ENCODE measurements around the gene HSD17B14. TPM values are rescaled to one million over a fixed set of nuclear protein-coding genes. Genes with fewer than 3 reads are reported as not detected.
A peak's percentile ranks its signal among the peaks of the same experiment; 100 is the strongest.
"Not testable (repeated sequence)": the region's sequence is repeated elsewhere in the genome, so short reads cannot be mapped to it uniquely, and the experiment has no call there.

HSD17B14 gene
- total RNA-seq (9.9 TPM), polyA plus RNA-seq (20.4 TPM)
- long read RNA-seq, donor 1 = 0 reads
- long read RNA-seq, donor 2, transcript HSD17B14-201 (9 exons, 1,238 nt) = major isoform, 7 of 7 reads
- long read RNA-seq, donor 2, partial matches to known transcripts = 0 of 7 reads
- long read RNA-seq, donor 2, other reads (novel, unspliced or antisense) = 0 of 7 reads
- long read RNA-seq, donor 3, partial matches to known transcripts = 0 of 1 reads
- long read RNA-seq, donor 3, other reads (novel, unspliced or antisense) = 0 of 1 reads
- long read RNA-seq, donor 4 = 0 reads
- long read RNA-seq, donor 5, transcript HSD17B14-201 (9 exons, 1,238 nt) = major isoform, 7 of 8 reads
- long read RNA-seq, donor 5, partial matches to known transcripts = 0 of 8 reads
- long read RNA-seq, donor 5, other reads (novel, unspliced or antisense) = 0 of 8 reads
- long read RNA-seq, donor 6, partial matches to known transcripts = 0 of 3 reads
- long read RNA-seq, donor 6, other reads (novel, unspliced or antisense) = 0 of 3 reads
- long read RNA-seq, donor 7, partial matches to known transcripts = 0 of 1 reads
- long read RNA-seq, donor 7, other reads (novel, unspliced or antisense) = 0 of 1 reads
- long read RNA-seq, donor 8 = 0 reads
- long read RNA-seq, donor 9, partial matches to known transcripts = 0 of 2 reads
- long read RNA-seq, donor 9, other reads (novel, unspliced or antisense) = 0 of 2 reads
- long read RNA-seq, donor 10, partial matches to known transcripts = 0 of 1 reads
- long read RNA-seq, donor 10, other reads (novel, unspliced or antisense) = 0 of 1 reads

- WGBS = 2% methylated on average over 35 of the region's 35 CpGs
- Histone ChIP-seq H3K4me1 (ENCODE audit: control insufficient read depth in 2 of 2, insufficient read depth in 2 of 2, low read length in 2 of 2) (peaks cover 15 to 22% of the 10 kb centered on the region in 2 donors), H3K4me3 (ENCODE audit: low read length in 2 of 2) (peak within 1 kb of the TSS; percentile 20 to 26), H3K27me3 (ENCODE audit: control insufficient read depth in 2 of 2, insufficient read depth in 1 of 2, low read length in 1 of 2) (peaks cover 2 to 22% of the 10 kb centered on the region in 2 donors), H3K36me3 (ENCODE audit: control insufficient read depth in 2 of 2, insufficient read depth in 2 of 2, low read length in 1 of 2) (no peaks in the 10 kb centered on the region), H3K27ac (ENCODE audit: low read depth in 1 of 2, low read length in 1 of 2) (peak within 1 kb of the TSS; percentile 67 to 83), H3K9me3 (ENCODE audit: control insufficient read depth in 2 of 2, insufficient read depth in 1 of 2, low read length in 1 of 2) (peaks cover 0 to 4% of the 10 kb centered on the region in 2 donors)
- DNase-seq (ENCODE audit: low read depth in 6 of 9, low spot score in 9 of 9) = no peak
Observed at GRCh38 chr19:48836089-48837017, at the start of gene HSD17B14. TSS of gene HSD17B14 (minus strand) at chr19:48836491. CDS start at chr19:48836411, 80 bp downstream.

- Histone ChIP-seq H3K9me3 (ENCODE audit: control insufficient read depth in 2 of 2, insufficient read depth in 1 of 2, low read length in 1 of 2) (peaks cover 0 to 6% of the 10 kb centered on the region in 2 donors), H3K27me3 (ENCODE audit: control insufficient read depth in 2 of 2, insufficient read depth in 1 of 2, low read length in 1 of 2) (no peaks in the 10 kb centered on the region), H3K4me1 (ENCODE audit: control insufficient read depth in 2 of 2, insufficient read depth in 2 of 2, low read length in 2 of 2) (no peaks in the 10 kb centered on the region), H3K36me3 (ENCODE audit: control insufficient read depth in 2 of 2, insufficient read depth in 2 of 2, low read length in 1 of 2) (no peaks in the 10 kb centered on the region), H3K27ac (ENCODE audit: low read depth in 1 of 2, low read length in 1 of 2) (no peak overlapping the region), H3K4me3 (ENCODE audit: low read length in 2 of 2) (no peak overlapping the region)
- no peak for DNase-seq (ENCODE audit: low read depth in 6 of 9, low spot score in 9 of 9)
- WGBS = 96% methylated on average over 7 of the region's 7 CpGs
Observed at GRCh38 chr19:48883726-48884125, 47.4 kb upstream of the HSD17B14 start.

- H3K9me3 ChIP-seq (ENCODE audit: control insufficient read depth in 2 of 2, insufficient read depth in 1 of 2, low read length in 1 of 2) = peaks cover 0 to 6% of the 10 kb centered on the region in 2 donors
- H3K36me3 ChIP-seq (ENCODE audit: control insufficient read depth in 2 of 2, insufficient read depth in 2 of 2, low read length in 1 of 2) = peaks cover 0 to 5% of the 10 kb centered on the region in 2 donors
- H3K4me1 ChIP-seq (ENCODE audit: control insufficient read depth in 2 of 2, insufficient read depth in 2 of 2, low read length in 2 of 2) = no peaks in the 10 kb centered on the region
- no peaks in the 10 kb centered on the region for H3K27me3 ChIP-seq (ENCODE audit: control insufficient read depth in 2 of 2, insufficient read depth in 1 of 2, low read length in 1 of 2)
- WGBS = 93% methylated on average over 30 of the region's 30 CpGs
- H3K4me3 ChIP-seq (ENCODE audit: low read length in 2 of 2) = no peak overlapping the region
- DNase-seq (ENCODE audit: low read depth in 6 of 9, low spot score in 9 of 9) = no peak
- no peak overlapping the region for H3K27ac ChIP-seq (ENCODE audit: low read depth in 1 of 2, low read length in 1 of 2)
Observed at GRCh38 chr19:48881741-48882657, 45.7 kb upstream of the HSD17B14 start.

- H3K27ac ChIP-seq (ENCODE audit: low read depth in 1 of 2, low read length in 1 of 2); H3K9me3 ChIP-seq (ENCODE audit: control insufficient read depth in 2 of 2, insufficient read depth in 1 of 2, low read length in 1 of 2); DNase-seq (ENCODE audit: low read depth in 6 of 9, low spot score in 9 of 9); H3K4me3 ChIP-seq (ENCODE audit: low read length in 2 of 2); H3K27me3 ChIP-seq (ENCODE audit: control insufficient read depth in 2 of 2, insufficient read depth in 1 of 2, low read length in 1 of 2): not testable (repeated sequence)
- H3K4me1 ChIP-seq (ENCODE audit: control insufficient read depth in 2 of 2, insufficient read depth in 2 of 2, low read length in 2 of 2) = peaks cover 9 to 17% of the 10 kb centered on the region in 2 donors
- peaks cover 12 to 17% of the 10 kb centered on the region in 2 donors for H3K36me3 ChIP-seq (ENCODE audit: control insufficient read depth in 2 of 2, insufficient read depth in 2 of 2, low read length in 1 of 2)
- WGBS = 99% methylated on average over 9 of the region's 9 CpGs
Observed at GRCh38 chr19:48879696-48880095, 43.4 kb upstream of the HSD17B14 start.

GRCh38 chr19:48879025-48879637 is 42.8 kb upstream of the HSD17B14 start:
- Histone ChIP-seq H3K27me3 (ENCODE audit: control insufficient read depth in 2 of 2, insufficient read depth in 1 of 2, low read length in 1 of 2) (no peaks in the 10 kb centered on the region), H3K36me3 (ENCODE audit: control insufficient read depth in 2 of 2, insufficient read depth in 2 of 2, low read length in 1 of 2) (peaks cover 17 to 23% of the 10 kb centered on the region in 2 donors), H3K27ac (ENCODE audit: low read depth in 1 of 2, low read length in 1 of 2) (no peak overlapping the region), H3K9me3 (ENCODE audit: control insufficient read depth in 2 of 2, insufficient read depth in 1 of 2, low read length in 1 of 2) (peaks cover 0 to 6% of the 10 kb centered on the region in 2 donors), H3K4me3 (ENCODE audit: low read length in 2 of 2) (no peak overlapping the region), H3K4me1 (ENCODE audit: control insufficient read depth in 2 of 2, insufficient read depth in 2 of 2, low read length in 2 of 2) (peaks cover 11 to 23% of the 10 kb centered on the region in 2 donors)
- no peak for DNase-seq (ENCODE audit: low read depth in 6 of 9, low spot score in 9 of 9)
- over 99% methylated on average over 13 of the region's 13 CpGs for WGBS

GRCh38 chr19:48878196-48879024 is 42.1 kb upstream of the HSD17B14 start:
- Histone ChIP-seq H3K36me3 (ENCODE audit: control insufficient read depth in 2 of 2, insufficient read depth in 2 of 2, low read length in 1 of 2) (peaks cover 22 to 26% of the 10 kb centered on the region in 2 donors), H3K27ac (ENCODE audit: low read depth in 1 of 2, low read length in 1 of 2) (peak overlapping the region in 1 of 2 donors; percentile 8), H3K4me1 (ENCODE audit: control insufficient read depth in 2 of 2, insufficient read depth in 2 of 2, low read length in 2 of 2) (peaks cover 17 to 30% of the 10 kb centered on the region in 2 donors), H3K9me3 (ENCODE audit: control insufficient read depth in 2 of 2, insufficient read depth in 1 of 2, low read length in 1 of 2) (peaks cover 0 to 6% of the 10 kb centered on the region in 2 donors), H3K27me3 (ENCODE audit: control insufficient read depth in 2 of 2, insufficient read depth in 1 of 2, low read length in 1 of 2) (no peaks in the 10 kb centered on the region), H3K4me3 (ENCODE audit: low read length in 2 of 2) (no peak overlapping the region)
- DNase-seq (ENCODE audit: low read depth in 6 of 9, low spot score in 9 of 9) = no peak
- 96% methylated on average over 11 of the region's 11 CpGs for WGBS

- Histone ChIP-seq H3K9me3 (ENCODE audit: control insufficient read depth in 2 of 2, insufficient read depth in 1 of 2, low read length in 1 of 2) (peaks cover 0 to 6% of the 10 kb centered on the region in 2 donors), H3K4me1 (ENCODE audit: control insufficient read depth in 2 of 2, insufficient read depth in 2 of 2, low read length in 2 of 2) (peaks cover 20 to 36% of the 10 kb centered on the region in 2 donors), H3K4me3 (ENCODE audit: low read length in 2 of 2) (no peak overlapping the region), H3K36me3 (ENCODE audit: control insufficient read depth in 2 of 2, insufficient read depth in 2 of 2, low read length in 1 of 2) (peaks cover 22 to 26% of the 10 kb centered on the region in 2 donors), H3K27ac (ENCODE audit: low read depth in 1 of 2, low read length in 1 of 2) (peak overlapping the region in 1 of 2 donors; percentile 15), H3K27me3 (ENCODE audit: control insufficient read depth in 2 of 2, insufficient read depth in 1 of 2, low read length in 1 of 2) (no peaks in the 10 kb centered on the region)
- DNase-seq (ENCODE audit: low read depth in 6 of 9, low spot score in 9 of 9) = no peak
- 96% methylated on average over 6 of the region's 6 CpGs for WGBS
Observed at GRCh38 chr19:48877855-48878195, 41.5 kb upstream of the HSD17B14 start.
